CD4-positive, CD25-positive, alpha-beta regulatory T cell (primary cell): ENCODE measurements around the gene PRDM11. TPM values are rescaled to one million over a fixed set of nuclear protein-coding genes. Genes with fewer than 3 reads are reported as not detected.

Source experiments
- ATAC-seq, 2 donors: fragments of 150-1000 bp; cut with Tn5 transposase; one replicate each; pipeline ENCODE4 v1.10.0; 2021; ENCODE audit warnings: low read depth in 2 of 2, moderate number of reproducible peaks in 2 of 2, moderate library complexity in 1 of 2
- DNase-seq, 3 donors: peaks; one replicate each; pipeline versions ENCODE4 v3.0.0 to v3.0.0-alpha.2; 2012 to 2022; ENCODE audit warnings: mixed read lengths in 1 of 3
- H3K27ac ChIP-seq: one replicate; pipeline ENCODE4 v1.7.0; 2013; ENCODE audit warnings: mild to moderate bottlenecking, low read length; ENCODE audit not compliant: insufficient read depth, poor library complexity, severe bottlenecking
- H3K27me3 ChIP-seq: one replicate; pipeline ENCODE4 v1.7.0; 2013; ENCODE audit warnings: low read length; ENCODE audit not compliant: control insufficient read depth, insufficient read depth
- H3K36me3 ChIP-seq: one replicate; pipeline ENCODE4 v1.7.0; 2013; ENCODE audit warnings: mild to moderate bottlenecking, low read length, moderate library complexity; ENCODE audit not compliant: control insufficient read depth, insufficient read depth
- H3K4me1 ChIP-seq: 2 replicates; pipeline ENCODE4 v1.7.0; 2013; ENCODE audit warnings: mild to moderate bottlenecking, low read length; ENCODE audit not compliant: insufficient read depth, control insufficient read depth, poor library complexity, severe bottlenecking
- H3K4me3 ChIP-seq: one replicate; pipeline ENCODE4 v1.7.0; 2013; ENCODE audit warnings: low read depth, mild to moderate bottlenecking, low read length, moderate library complexity
- H3K9me3 ChIP-seq, 2 experiments: 1 replicate in 1 of 2; 2 replicates in 1 of 2; pipeline ENCODE4 v1.7.0; 2013; ENCODE audit warnings: low read length in 2 of 2, mild to moderate bottlenecking in 1 of 2, moderate library complexity in 1 of 2; ENCODE audit not compliant: control insufficient read depth in 2 of 2
- H3K27ac Mint-ChIP-seq, 3 donors: one replicate each; pipeline ENCODE4 v1.8.0; 2020 to 2022; ENCODE audit warnings: mild to moderate bottlenecking in 3 of 3, mixed read lengths in 3 of 3, moderate library complexity in 2 of 3
- H3K27me3 Mint-ChIP-seq: one replicate; pipeline ENCODE4 v1.8.0; 2022; ENCODE audit warnings: mild to moderate bottlenecking, mixed read lengths
- H3K36me3 Mint-ChIP-seq: one replicate; pipeline ENCODE4 v1.8.0; 2020; ENCODE audit warnings: mixed read lengths
- H3K4me1 Mint-ChIP-seq, 4 donors: one replicate each; pipeline ENCODE4 v1.8.0; 2020 to 2022; ENCODE audit warnings: mixed read lengths in 4 of 4, mild to moderate bottlenecking in 1 of 4
- H3K4me3 Mint-ChIP-seq, 4 donors: one replicate each; pipeline ENCODE4 v1.8.0; 2020 to 2022; ENCODE audit warnings: mild to moderate bottlenecking in 4 of 4, mixed read lengths in 4 of 4, moderate library complexity in 3 of 4
- H3K9me3 Mint-ChIP-seq, 7 donors: one replicate each; pipeline ENCODE4 v1.8.0; 2020 to 2022; ENCODE audit warnings: mixed read lengths in 7 of 7, mild to moderate bottlenecking in 3 of 7, moderate library complexity in 2 of 7
- polyA plus RNA-seq, 4 donors: library from polyadenylated mRNA; unstranded; fragments of 300-500 nt; fragmentation: Illumina TruSeq; gene quantifications; one replicate each; pipeline ENCODE4 v1.2.3, GENCODE V29; 2021
- total RNA-seq: library from RNA; stranded (reverse); gene quantifications from one replicate; pipeline ENCODE4 v1.2.3, GENCODE V29; 2022

The PRDM11 gene
- total and polyA plus RNA-seq, 5 donors from 2014 or later, result 0.37 to 9.0 (median 0.65) TPM

GRCh38 chr11:45267652-45268299 lies 121.3 kb downstream of the PRDM11 start:
- Mint-ChIP-seq H3K27me3 (peaks cover 44% of the 10 kb centered on the region), H3K4me1 (no peaks in the 10 kb centered on the region), H3K27ac (no peak overlapping the region), H3K4me3 (no peak overlapping the region), H3K9me3 (peaks cover 0 to 6% (median 0%) of the 10 kb centered on the region in 7 donors), H3K36me3 (no peaks in the 10 kb centered on the region)
- Histone ChIP-seq H3K27ac (no peak overlapping the region), H3K9me3 (no peaks in the 10 kb centered on the region), H3K4me3 (no peak overlapping the region), H3K36me3 (no peaks in the 10 kb centered on the region), H3K4me1 (no peaks in the 10 kb centered on the region), H3K27me3 (peaks cover 4% of the 10 kb centered on the region)
- ATAC-seq, result no peak
- DNase-seq, result no peak

- Mint-ChIP-seq H3K4me3 (no peak overlapping the region), H3K36me3 (no peaks in the 10 kb centered on the region), H3K9me3 (peaks cover 0 to 6% (median 0%) of the 10 kb centered on the region in 7 donors), H3K27ac (no peak overlapping the region), H3K4me1 (no peaks in the 10 kb centered on the region), H3K27me3 (peaks cover 38% of the 10 kb centered on the region)
- no peaks in the 10 kb centered on the region for H3K4me1 ChIP-seq
- DNase-seq, result no peak
- H3K9me3 ChIP-seq, result no peaks in the 10 kb centered on the region
- H3K36me3 ChIP-seq, result no peaks in the 10 kb centered on the region
- no peak for ATAC-seq
- H3K4me3 ChIP-seq, result no peak overlapping the region
- H3K27ac ChIP-seq, result no peak overlapping the region
- peaks cover 4% of the 10 kb centered on the region for H3K27me3 ChIP-seq
Measured at GRCh38 chr11:45269678-45270077, 123.2 kb downstream of the PRDM11 start.

GRCh38 chr11:45270946-45271716 lies 124.7 kb downstream of the PRDM11 start:
- H3K36me3 Mint-ChIP-seq, result no peaks in the 10 kb centered on the region
- Histone ChIP-seq H3K27ac (no peak overlapping the region), H3K27me3 (peaks cover 5% of the 10 kb centered on the region), H3K36me3 (no peaks in the 10 kb centered on the region), H3K9me3 (no peaks in the 10 kb centered on the region), H3K4me1 (no peaks in the 10 kb centered on the region), H3K4me3 (no peak overlapping the region)
- DNase-seq (no peak), ATAC-seq (no peak)
- H3K4me3 Mint-ChIP-seq, result no peak overlapping the region
- H3K4me1 Mint-ChIP-seq, result no peaks in the 10 kb centered on the region
- H3K27ac Mint-ChIP-seq, result no peak overlapping the region
- peaks cover 0 to 6% (median 0%) of the 10 kb centered on the region in 7 donors for H3K9me3 Mint-ChIP-seq
- H3K27me3 Mint-ChIP-seq, result peaks cover 50% of the 10 kb centered on the region

GRCh38 chr11:45272701-45273100 lies 126.3 kb downstream of the PRDM11 start:
- Histone ChIP-seq H3K36me3 (no peaks in the 10 kb centered on the region), H3K4me1 (no peaks in the 10 kb centered on the region), H3K27ac (no peak overlapping the region), H3K9me3 (no peaks in the 10 kb centered on the region), H3K4me3 (no peak overlapping the region), H3K27me3 (peaks cover 10% of the 10 kb centered on the region)
- no peak overlapping the region for H3K27ac Mint-ChIP-seq
- peaks cover 0 to 6% (median 0%) of the 10 kb centered on the region in 7 donors for H3K9me3 Mint-ChIP-seq
- no peaks in the 10 kb centered on the region for H3K36me3 Mint-ChIP-seq
- ATAC-seq, result no peak
- no peak for DNase-seq
- peak overlapping the region in 1 of 4 donors; percentile 59 for H3K4me3 Mint-ChIP-seq
- peaks cover 52% of the 10 kb centered on the region for H3K27me3 Mint-ChIP-seq
- H3K4me1 Mint-ChIP-seq, result no peaks in the 10 kb centered on the region

GRCh38 chr11:45273509-45273908 lies 127.1 kb downstream of the PRDM11 start:
- Mint-ChIP-seq H3K4me1 (no peaks in the 10 kb centered on the region), H3K36me3 (no peaks in the 10 kb centered on the region), H3K27ac (no peak overlapping the region), H3K4me3 (no peak overlapping the region), H3K9me3 (peaks cover 0 to 6% (median 0%) of the 10 kb centered on the region in 7 donors), H3K27me3 (peaks cover 56% of the 10 kb centered on the region)
- no peak overlapping the region for H3K27ac ChIP-seq
- no peaks in the 10 kb centered on the region for H3K4me1 ChIP-seq
- no peaks in the 10 kb centered on the region for H3K36me3 ChIP-seq
- DNase-seq (no peak), ATAC-seq (no peak)
- peaks cover 11% of the 10 kb centered on the region for H3K27me3 ChIP-seq
- H3K4me3 ChIP-seq, result no peak overlapping the region
- no peaks in the 10 kb centered on the region for H3K9me3 ChIP-seq

- Mint-ChIP-seq H3K27ac (no peak overlapping the region), H3K27me3 (peaks cover 50% of the 10 kb centered on the region), H3K36me3 (no peaks in the 10 kb centered on the region), H3K9me3 (peaks cover 0 to 6% (median 0%) of the 10 kb centered on the region in 7 donors), H3K4me3 (no peak overlapping the region), H3K4me1 (no peaks in the 10 kb centered on the region)
- Histone ChIP-seq H3K4me1 (no peaks in the 10 kb centered on the region), H3K4me3 (no peak overlapping the region), H3K36me3 (no peaks in the 10 kb centered on the region), H3K27me3 (peaks cover 11% of the 10 kb centered on the region), H3K27ac (no peak overlapping the region), H3K9me3 (no peaks in the 10 kb centered on the region)
- DNase-seq (no peak), ATAC-seq (no peak)
Measured at GRCh38 chr11:45274206-45274605, 127.8 kb downstream of the PRDM11 start.

- no peaks in the 10 kb centered on the region for H3K36me3 Mint-ChIP-seq
- ATAC-seq, result no peak
- Histone ChIP-seq H3K36me3 (no peaks in the 10 kb centered on the region), H3K9me3 (peaks cover 0 to 4% of the 10 kb centered on the region in 2 experiments), H3K27me3 (peaks cover 11% of the 10 kb centered on the region), H3K4me3 (no peak overlapping the region), H3K4me1 (no peaks in the 10 kb centered on the region), H3K27ac (no peak overlapping the region)
- DNase-seq, result no peak
- no peaks in the 10 kb centered on the region for H3K4me1 Mint-ChIP-seq
- peaks cover 0 to 6% (median 2%) of the 10 kb centered on the region in 7 donors for H3K9me3 Mint-ChIP-seq
- H3K27ac Mint-ChIP-seq, result no peak overlapping the region
- H3K27me3 Mint-ChIP-seq, result peaks cover 49% of the 10 kb centered on the region
- no peak overlapping the region for H3K4me3 Mint-ChIP-seq
Measured at GRCh38 chr11:45275828-45276227, 129.4 kb downstream of the PRDM11 start.
